ENCODE measurements around the gene CARHSP1.
"Not testable (repeated sequence)": the region's sequence is repeated elsewhere in the genome, so short reads cannot be mapped to it uniquely, and the experiment has no call there.

CARHSP1 gene

DNA sequence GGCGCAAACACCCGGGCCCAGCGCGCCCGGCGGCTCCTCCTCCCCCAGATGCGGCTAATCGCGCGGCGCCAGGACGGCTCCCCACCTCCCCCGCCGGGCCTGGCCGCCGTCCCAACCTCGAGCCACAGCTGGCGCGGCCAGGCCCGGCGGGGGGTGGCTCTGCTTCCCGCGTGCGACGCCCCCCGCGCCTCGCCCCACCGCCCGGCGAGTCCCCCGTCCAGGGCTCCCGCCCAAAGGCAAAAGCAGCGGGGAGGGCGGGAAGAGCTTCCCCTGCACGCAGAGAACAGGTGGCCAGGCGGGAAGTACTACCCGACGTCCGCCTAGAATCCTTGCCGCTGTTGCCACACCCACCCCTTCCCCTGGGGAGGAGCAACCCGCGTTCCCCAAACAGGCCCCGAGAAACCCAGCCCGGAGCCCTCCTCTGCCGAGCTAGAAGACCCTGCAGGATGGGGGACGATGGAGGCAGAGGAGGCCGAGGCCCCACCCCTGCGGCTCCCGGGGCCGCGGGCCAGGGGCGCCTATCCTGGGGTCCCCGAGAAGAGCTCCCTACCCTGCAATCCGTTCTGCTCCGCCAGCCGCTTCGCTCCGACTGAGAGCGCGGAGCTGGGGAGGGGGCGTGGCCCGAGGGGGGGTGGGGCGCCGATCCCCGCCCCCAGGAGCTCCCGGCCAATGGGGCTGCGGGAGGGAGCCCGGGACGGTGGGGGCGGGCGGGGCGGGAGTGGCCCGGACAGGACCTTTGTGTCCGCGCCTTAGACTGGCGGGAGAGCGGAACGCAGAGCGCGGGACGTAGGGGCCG is at the start of gene CARHSP1:
Gene CARHSP1, minus strand, starts transcription at position 591 of the 796 bp plus-strand sequence. CDS start 9,678 bp downstream, outside the sequence.
- H3K27ac ChIP-seq (ENCODE audit: low read length), result no peak within 1 kb of the TSS
- no peaks in the 10 kb centered on the region for H3K27me3 ChIP-seq (ENCODE audit: control insufficient read depth, insufficient read depth, low read length)
- H3K4me1 ChIP-seq (ENCODE audit: control insufficient read depth, insufficient read depth, low read length), result peaks cover 15% of the 10 kb centered on the region
- H3K9me3 ChIP-seq (ENCODE audit: control insufficient read depth, insufficient read depth, low read length), result no peaks in the 10 kb centered on the region
- peak within 1 kb of the TSS; percentile 86 for H3K4me3 ChIP-seq (ENCODE audit: low read length)
- no CpG with 5 or more reads among the region's 83 CpGs for WGBS (ENCODE audit: insufficient coverage, insufficient read length)
- peak; percentile 50 for DNase-seq (ENCODE audit: low read depth, low spot score)
- peaks cover 5% of the 10 kb centered on the region; the same call in 1 of the 2 replicates for H3K36me3 ChIP-seq (ENCODE audit: control insufficient read depth, insufficient read depth, low read length)

DNA sequence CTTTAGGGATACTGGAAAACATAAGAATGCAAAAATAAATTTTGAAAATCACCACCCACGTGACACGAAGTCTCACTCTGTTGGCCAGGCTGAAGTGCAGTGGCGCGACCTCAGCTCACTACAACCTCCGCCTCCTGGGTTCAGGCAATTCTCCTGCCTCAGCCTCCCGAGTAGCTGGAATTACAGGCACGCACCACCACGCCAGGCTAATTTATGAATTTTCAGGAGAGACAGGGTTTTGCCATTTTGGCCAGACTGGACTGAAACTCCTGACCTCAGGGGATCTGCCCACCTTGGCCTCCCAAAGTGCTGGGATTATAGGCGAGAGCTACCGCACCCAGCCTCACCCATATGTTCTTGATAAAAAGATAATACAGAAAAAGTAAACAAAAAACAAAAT is 48.5 kb upstream of the CARHSP1 start:
- not testable (repeated sequence) for DNase-seq (ENCODE audit: low read depth, low spot score); H3K4me1 ChIP-seq (ENCODE audit: control insufficient read depth, insufficient read depth, low read length); H3K9me3 ChIP-seq (ENCODE audit: control insufficient read depth, insufficient read depth, low read length); H3K27me3 ChIP-seq (ENCODE audit: control insufficient read depth, insufficient read depth, low read length); H3K27ac ChIP-seq (ENCODE audit: low read length); H3K4me3 ChIP-seq (ENCODE audit: low read length)
- WGBS (ENCODE audit: insufficient coverage, insufficient read length), result no CpG with 5 or more reads among the region's 10 CpGs
- peaks cover 20% of the 10 kb centered on the region; the same call in 1 of the 2 replicates for H3K36me3 ChIP-seq (ENCODE audit: control insufficient read depth, insufficient read depth, low read length)

DNA sequence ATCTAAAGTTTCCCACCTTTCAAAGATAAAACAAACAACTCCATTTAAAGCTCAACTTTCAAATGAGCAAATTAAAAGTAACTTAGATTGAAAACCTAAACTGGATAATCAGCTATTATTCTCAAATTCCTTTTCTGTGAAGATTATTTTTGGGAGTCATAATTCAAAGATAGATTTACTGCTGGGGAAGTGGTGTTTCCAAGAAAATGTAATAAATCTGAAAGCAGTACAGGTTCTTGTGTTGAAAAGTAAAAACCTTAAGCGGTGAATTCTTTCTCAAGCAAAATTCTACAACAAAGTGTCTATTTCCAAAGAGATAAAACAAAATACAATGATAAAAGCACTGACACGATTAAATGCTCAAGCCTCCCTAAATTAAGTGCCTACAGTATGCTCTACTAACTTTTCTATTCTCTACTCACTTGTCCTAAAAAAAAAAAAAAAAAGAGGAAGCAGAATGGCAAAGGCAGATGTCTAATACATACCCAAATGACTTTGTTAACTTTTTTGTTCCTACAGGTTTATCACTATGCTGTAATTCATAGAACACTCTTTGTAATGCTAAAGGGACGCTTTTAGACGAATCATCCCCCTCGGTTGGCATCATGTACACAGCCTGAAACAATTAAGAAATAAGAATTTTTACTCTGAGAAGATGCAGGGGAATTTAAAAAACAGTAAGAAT is 47.9 kb upstream of the CARHSP1 start:
- Histone ChIP-seq H3K36me3 (ENCODE audit: control insufficient read depth, insufficient read depth, low read length) (peaks cover 20% of the 10 kb centered on the region; the same call in 1 of the 2 replicates), H3K27ac (ENCODE audit: low read length) (no peak overlapping the region), H3K9me3 (ENCODE audit: control insufficient read depth, insufficient read depth, low read length) (no peaks in the 10 kb centered on the region), H3K27me3 (ENCODE audit: control insufficient read depth, insufficient read depth, low read length) (no peaks in the 10 kb centered on the region), H3K4me1 (ENCODE audit: control insufficient read depth, insufficient read depth, low read length) (peaks cover 1% of the 10 kb centered on the region; the same call in 1 of the 2 replicates), H3K4me3 (ENCODE audit: low read length) (no peak overlapping the region)
- no peak for DNase-seq (ENCODE audit: low read depth, low spot score)
- whole genome bisulfite sequencing (ENCODE audit: insufficient coverage, insufficient read length), result no CpG with 5 or more reads among the region's 5 CpGs

DNA sequence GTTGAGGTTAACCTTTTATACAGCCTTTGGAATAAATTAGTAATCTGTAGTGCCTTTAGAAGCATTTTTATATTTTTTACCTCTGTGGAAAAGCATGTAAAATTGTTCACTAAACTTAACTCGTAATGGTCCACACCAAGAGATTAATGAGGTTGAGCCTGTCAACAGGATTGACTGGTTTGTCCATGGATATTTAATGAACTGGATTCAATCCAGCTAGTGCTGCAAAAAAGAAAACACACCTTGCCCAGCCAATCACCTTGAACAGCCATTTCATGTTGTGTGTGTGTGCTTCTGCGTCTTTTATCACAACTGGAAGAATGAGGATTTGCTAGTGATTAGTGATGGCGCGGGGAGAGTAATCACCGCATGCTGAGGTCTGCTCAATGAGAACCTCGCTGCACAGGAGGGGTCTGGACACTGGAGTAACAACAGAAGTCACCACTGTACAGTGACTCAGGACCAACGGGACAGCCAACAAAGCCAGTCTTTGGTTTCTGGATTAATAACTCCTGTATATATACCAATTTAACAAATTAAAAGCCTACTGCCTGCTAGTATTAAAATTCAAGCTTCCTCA is 47.0 kb upstream of the CARHSP1 start:
- no peak overlapping the region for H3K27ac ChIP-seq (ENCODE audit: low read length)
- no peaks in the 10 kb centered on the region for H3K27me3 ChIP-seq (ENCODE audit: control insufficient read depth, insufficient read depth, low read length)
- H3K4me3 ChIP-seq (ENCODE audit: low read length), result no peak overlapping the region
- no peaks in the 10 kb centered on the region for H3K9me3 ChIP-seq (ENCODE audit: control insufficient read depth, insufficient read depth, low read length)
- DNase-seq (ENCODE audit: low read depth, low spot score), result no peak
- peaks cover 22% of the 10 kb centered on the region; the same call in 1 of the 2 replicates for H3K36me3 ChIP-seq (ENCODE audit: control insufficient read depth, insufficient read depth, low read length)
- WGBS (ENCODE audit: insufficient coverage, insufficient read length), result no CpG with 5 or more reads among the region's 7 CpGs
- peaks cover 1% of the 10 kb centered on the region; the same call in 1 of the 2 replicates for H3K4me1 ChIP-seq (ENCODE audit: control insufficient read depth, insufficient read depth, low read length)

DNA sequence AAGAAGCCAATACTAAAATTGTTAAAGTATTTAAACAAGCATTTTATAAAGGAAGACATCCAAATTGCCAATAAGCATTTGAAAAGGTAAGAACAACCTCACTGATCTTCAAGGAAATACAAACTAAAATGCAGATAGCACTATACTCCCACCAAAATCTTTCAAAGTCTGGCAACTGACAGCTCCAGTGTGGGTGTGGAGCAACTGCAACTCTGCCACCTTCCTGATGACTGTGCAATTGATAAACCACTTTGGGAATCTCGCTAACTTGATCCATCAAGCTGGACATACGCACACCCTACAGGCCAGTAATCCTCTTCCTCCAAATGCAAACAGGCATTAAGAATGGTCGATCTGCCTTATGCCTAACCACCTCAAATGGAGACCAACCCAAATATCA is 45.3 kb upstream of the CARHSP1 start:
- Histone ChIP-seq H3K4me1 (ENCODE audit: control insufficient read depth, insufficient read depth, low read length) (peaks cover 1% of the 10 kb centered on the region; the same call in 1 of the 2 replicates), H3K27ac (ENCODE audit: low read length) (no peak overlapping the region), H3K4me3 (ENCODE audit: low read length) (no peak overlapping the region), H3K27me3 (ENCODE audit: control insufficient read depth, insufficient read depth, low read length) (no peaks in the 10 kb centered on the region), H3K36me3 (ENCODE audit: control insufficient read depth, insufficient read depth, low read length) (peaks cover 19% of the 10 kb centered on the region; the same call in 1 of the 2 replicates), H3K9me3 (ENCODE audit: control insufficient read depth, insufficient read depth, low read length) (no peaks in the 10 kb centered on the region)
- no CpG with 5 or more reads among the region's 3 CpGs for WGBS (ENCODE audit: insufficient coverage, insufficient read length)
- DNase-seq (ENCODE audit: low read depth, low spot score), result no peak

DNA sequence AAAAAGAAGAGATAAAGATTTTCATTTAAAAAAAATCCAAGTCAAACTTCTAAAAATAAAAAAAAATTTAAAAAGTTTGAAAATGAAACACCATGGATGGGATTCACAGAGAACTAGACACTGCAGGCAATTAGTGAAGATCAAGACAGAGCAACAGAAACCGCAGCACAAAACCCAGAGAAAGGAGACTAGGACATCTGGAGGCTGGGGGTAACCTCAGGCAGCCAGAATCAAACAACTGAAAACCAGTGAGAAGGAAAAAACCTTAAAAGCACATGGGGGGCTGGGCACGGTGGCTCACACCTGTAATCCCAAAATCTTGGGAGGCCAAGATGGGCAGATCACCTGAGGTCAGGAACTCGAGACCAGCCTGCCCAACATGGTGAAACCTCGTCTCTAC is 44.0 kb upstream of the CARHSP1 start:
- H3K27ac ChIP-seq (ENCODE audit: low read length), result no peak overlapping the region

DNA sequence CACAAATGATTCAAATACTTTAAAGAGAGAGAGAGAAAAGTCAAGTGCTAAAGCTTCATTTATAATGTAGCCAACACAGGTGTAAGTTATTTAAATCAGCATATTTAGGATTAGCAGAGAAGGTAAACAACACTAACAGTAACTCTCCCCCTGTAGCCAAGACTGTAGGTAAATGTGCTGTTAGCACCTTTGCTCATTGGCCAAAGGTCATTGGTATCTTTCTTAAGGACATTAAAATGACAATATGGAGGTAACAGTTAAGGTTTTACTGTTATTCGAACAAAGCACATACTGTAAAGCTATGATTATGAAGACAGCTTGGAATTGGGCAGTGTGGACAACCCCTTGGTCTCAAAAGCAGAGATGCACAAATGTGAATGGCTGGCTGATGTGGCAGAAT is 42.0 kb upstream of the CARHSP1 start:
- Histone ChIP-seq H3K27me3 (ENCODE audit: control insufficient read depth, insufficient read depth, low read length) (no peaks in the 10 kb centered on the region), H3K4me3 (ENCODE audit: low read length) (no peak overlapping the region), H3K9me3 (ENCODE audit: control insufficient read depth, insufficient read depth, low read length) (no peaks in the 10 kb centered on the region), H3K27ac (ENCODE audit: low read length) (no peak overlapping the region), H3K36me3 (ENCODE audit: control insufficient read depth, insufficient read depth, low read length) (peaks cover 28% of the 10 kb centered on the region; the same call in 1 of the 2 replicates), H3K4me1 (ENCODE audit: control insufficient read depth, insufficient read depth, low read length) (peaks cover 1% of the 10 kb centered on the region; the same call in 1 of the 2 replicates)
- WGBS (ENCODE audit: insufficient coverage, insufficient read length), result no CpG with 5 or more reads among the region's 1 CpG
- DNase-seq (ENCODE audit: low read depth, low spot score), result no peak

More for the DNA sequence above, 44.0 kb upstream of the CARHSP1 start:
- Histone ChIP-seq H3K4me3 (ENCODE audit: low read length) (no peak overlapping the region), H3K27me3 (ENCODE audit: control insufficient read depth, insufficient read depth, low read length) (no peaks in the 10 kb centered on the region), H3K4me1 (ENCODE audit: control insufficient read depth, insufficient read depth, low read length) (peaks cover 1% of the 10 kb centered on the region; the same call in 1 of the 2 replicates), H3K9me3 (ENCODE audit: control insufficient read depth, insufficient read depth, low read length) (no peaks in the 10 kb centered on the region), H3K36me3 (ENCODE audit: control insufficient read depth, insufficient read depth, low read length) (peaks cover 29% of the 10 kb centered on the region; the same call in 1 of the 2 replicates)
- no CpG with 5 or more reads among the region's 4 CpGs for WGBS (ENCODE audit: insufficient coverage, insufficient read length)
- no peak for DNase-seq (ENCODE audit: low read depth, low spot score)

DNA sequence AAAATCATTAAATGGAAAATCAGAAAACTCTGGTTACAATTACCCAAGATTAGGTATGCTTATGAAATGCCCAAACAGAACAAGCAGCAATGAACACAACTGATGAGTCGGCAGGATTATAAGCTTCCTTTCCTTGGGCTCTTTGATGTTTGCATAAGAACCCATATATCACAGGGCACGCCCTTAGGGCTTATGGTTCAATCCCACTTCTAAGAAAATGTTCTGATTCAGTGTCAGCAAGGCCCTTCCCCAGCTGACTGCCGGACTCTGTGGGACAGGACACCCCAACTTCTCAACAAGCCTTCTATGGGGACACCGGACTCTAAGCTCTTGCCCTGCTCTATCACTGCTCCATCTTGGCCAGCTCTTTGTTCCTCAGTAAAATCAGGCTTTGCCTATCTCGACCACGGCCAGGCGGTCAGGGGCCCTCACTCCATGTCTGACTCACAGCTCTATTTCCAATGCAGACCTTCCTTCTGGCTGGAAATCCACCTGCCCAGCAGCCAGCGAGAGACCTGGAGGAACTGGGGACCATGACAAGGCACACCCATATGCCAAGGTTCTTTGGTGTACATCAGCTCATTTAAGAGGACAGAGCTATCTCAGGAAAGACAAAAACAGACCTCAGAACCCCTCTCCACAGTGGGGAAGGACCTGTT is 40.1 kb upstream of the CARHSP1 start:
- Histone ChIP-seq H3K27ac (ENCODE audit: low read length) (no peak overlapping the region), H3K36me3 (ENCODE audit: control insufficient read depth, insufficient read depth, low read length) (peaks cover 26% of the 10 kb centered on the region), H3K4me3 (ENCODE audit: low read length) (no peak overlapping the region), H3K9me3 (ENCODE audit: control insufficient read depth, insufficient read depth, low read length) (no peaks in the 10 kb centered on the region), H3K27me3 (ENCODE audit: control insufficient read depth, insufficient read depth, low read length) (no peaks in the 10 kb centered on the region), H3K4me1 (ENCODE audit: control insufficient read depth, insufficient read depth, low read length) (peaks cover 1% of the 10 kb centered on the region; the same call in 1 of the 2 replicates)
- DNase-seq (ENCODE audit: low read depth, low spot score), result no peak
- WGBS (ENCODE audit: insufficient coverage, insufficient read length), result no CpG with 5 or more reads among the region's 8 CpGs

DNA sequence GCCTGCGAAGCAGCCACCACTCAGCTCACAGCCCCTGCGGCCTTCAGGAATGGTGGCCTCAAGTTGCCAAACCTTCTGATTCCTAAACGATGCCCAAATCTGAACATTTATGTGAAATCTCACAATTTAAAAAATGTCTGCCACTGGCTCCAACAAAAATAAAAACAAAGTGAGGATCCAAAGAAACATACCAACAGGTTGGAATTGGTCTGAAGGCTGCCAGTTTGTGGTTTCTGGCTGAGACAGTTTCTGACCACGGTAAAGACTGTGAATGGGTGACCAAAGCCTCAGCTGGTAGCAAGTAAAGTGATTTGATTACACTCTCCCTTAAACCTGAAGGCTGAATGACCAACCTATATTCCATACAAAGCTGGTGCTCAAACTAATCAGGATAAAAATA is 38.3 kb upstream of the CARHSP1 start:
- no peaks in the 10 kb centered on the region for H3K27me3 ChIP-seq (ENCODE audit: control insufficient read depth, insufficient read depth, low read length)
- peaks cover 32% of the 10 kb centered on the region for H3K36me3 ChIP-seq (ENCODE audit: control insufficient read depth, insufficient read depth, low read length)
- peaks cover 1% of the 10 kb centered on the region; the same call in 1 of the 2 replicates for H3K4me1 ChIP-seq (ENCODE audit: control insufficient read depth, insufficient read depth, low read length)
- H3K27ac ChIP-seq (ENCODE audit: low read length), result no peak overlapping the region
- H3K4me3 ChIP-seq (ENCODE audit: low read length), result no peak overlapping the region
- DNase-seq (ENCODE audit: low read depth, low spot score), result no peak
- WGBS (ENCODE audit: insufficient coverage, insufficient read length), result no CpG with 5 or more reads among the region's 4 CpGs
- no peaks in the 10 kb centered on the region for H3K9me3 ChIP-seq (ENCODE audit: control insufficient read depth, insufficient read depth, low read length)
